Neural progenitor cell (in vitro differentiated cells): ENCODE data around the gene UBAC1.

Experiments used
- EZH2 ChIP-seq: fragments of 200-600 bp; sonication (generic); IDR thresholded peaks from 2 replicates; pipeline ENCODE4 v1.6.1; 2017; ENCODE audit warnings: antibody characterized with exemption, mild to moderate bottlenecking, moderate library complexity
- EZH2phosphoT487 ChIP-seq: fragments of 200-600 bp; sonication (generic); IDR thresholded peaks from 2 replicates; pipeline ENCODE4 v1.6.1; 2017; ENCODE audit warnings: antibody characterized with exemption
- TF ChIP-seq, protein P1 (sequence below): fragments of 200-600 bp; sonication (generic); IDR thresholded peaks from 2 replicates; pipeline ENCODE4 v1.5.1; 2017; ENCODE audit warnings: antibody characterized with exemption, mild to moderate bottlenecking

DNA sequence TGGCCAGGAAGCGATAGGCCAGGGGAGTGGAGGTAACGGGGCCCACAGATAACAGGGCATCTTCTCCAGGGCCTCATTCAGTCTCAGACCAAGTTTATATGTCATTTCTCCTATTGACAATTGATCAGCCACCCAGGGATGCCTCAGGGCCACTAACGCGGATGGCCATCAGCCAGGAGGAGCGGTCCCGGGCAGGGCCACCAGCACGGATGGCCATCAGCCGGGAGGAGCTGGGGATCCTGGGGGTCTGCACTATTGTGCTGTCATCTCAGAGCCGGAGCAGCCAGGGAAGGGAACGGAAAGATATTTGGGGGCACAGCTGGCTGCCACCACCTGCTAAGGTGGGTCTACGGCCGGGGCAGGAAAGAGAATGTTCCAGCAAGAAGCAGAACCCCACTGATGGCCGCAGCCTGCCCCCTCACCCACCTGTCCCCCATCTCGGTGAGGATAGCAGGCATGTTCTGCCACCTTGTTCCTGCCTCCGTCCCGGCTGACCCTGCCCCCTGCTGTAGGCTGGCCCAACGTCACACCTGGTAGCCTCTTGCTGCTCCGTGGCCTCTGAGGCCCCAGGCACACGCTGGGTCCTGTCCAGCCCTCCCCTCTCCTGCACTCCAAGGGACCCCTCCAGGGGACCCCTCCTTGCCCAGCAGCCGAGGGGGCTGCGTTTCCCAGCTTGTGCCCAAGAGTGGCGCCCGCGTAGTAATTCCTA lies 21.5 kb upstream of the UBAC1 start:
- TF ChIP-seq, protein P1, sequence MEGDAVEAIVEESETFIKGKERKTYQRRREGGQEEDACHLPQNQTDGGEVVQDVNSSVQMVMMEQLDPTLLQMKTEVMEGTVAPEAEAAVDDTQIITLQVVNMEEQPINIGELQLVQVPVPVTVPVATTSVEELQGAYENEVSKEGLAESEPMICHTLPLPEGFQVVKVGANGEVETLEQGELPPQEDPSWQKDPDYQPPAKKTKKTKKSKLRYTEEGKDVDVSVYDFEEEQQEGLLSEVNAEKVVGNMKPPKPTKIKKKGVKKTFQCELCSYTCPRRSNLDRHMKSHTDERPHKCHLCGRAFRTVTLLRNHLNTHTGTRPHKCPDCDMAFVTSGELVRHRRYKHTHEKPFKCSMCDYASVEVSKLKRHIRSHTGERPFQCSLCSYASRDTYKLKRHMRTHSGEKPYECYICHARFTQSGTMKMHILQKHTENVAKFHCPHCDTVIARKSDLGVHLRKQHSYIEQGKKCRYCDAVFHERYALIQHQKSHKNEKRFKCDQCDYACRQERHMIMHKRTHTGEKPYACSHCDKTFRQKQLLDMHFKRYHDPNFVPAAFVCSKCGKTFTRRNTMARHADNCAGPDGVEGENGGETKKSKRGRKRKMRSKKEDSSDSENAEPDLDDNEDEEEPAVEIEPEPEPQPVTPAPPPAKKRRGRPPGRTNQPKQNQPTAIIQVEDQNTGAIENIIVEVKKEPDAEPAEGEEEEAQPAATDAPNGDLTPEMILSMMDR = no peak
- TF ChIP-seq EZH2phosphoT487 (no peak), EZH2 (no peak)
